Activated T-cell treated with anti-CD3 and anti-CD28 coated beads, Interleukin-2, amount 50 U/mL, for 24 hours (primary cell): Measurements from ENCODE around the gene ENDOU.
A peak's percentile ranks its signal among the peaks of the same experiment; 100 is the strongest.

Experiments
- DNase-seq: peaks from one replicate; pipeline ENCODE4 v3.0.0-alpha.2; 2020
- H3K27ac Mint-ChIP-seq: 2 replicates; pipeline ENCODE4 v1.8.0; 2020; ENCODE audit warnings: mild to moderate bottlenecking, mixed read lengths
- H3K27me3 Mint-ChIP-seq: 2 replicates; pipeline ENCODE4 v1.8.0; 2020; ENCODE audit warnings: mixed read lengths
- H3K36me3 Mint-ChIP-seq: 2 replicates; pipeline ENCODE4 v1.8.0; 2020; ENCODE audit warnings: low read depth, mixed read lengths
- H3K4me1 Mint-ChIP-seq: 2 replicates; pipeline ENCODE4 v1.8.0; 2020; ENCODE audit warnings: low read depth, mixed read lengths
- H3K4me3 Mint-ChIP-seq: 2 replicates; pipeline ENCODE4 v1.8.0; 2020; ENCODE audit warnings: mild to moderate bottlenecking, moderate library complexity, mixed read lengths
- H3K9me3 Mint-ChIP-seq: 2 replicates; pipeline ENCODE4 v1.8.0; 2020; ENCODE audit warnings: mixed read lengths

The ENDOU gene

GRCh38 chr12:47741340-47741703, 16.0 kb upstream of the ENDOU start:
- peaks cover 22% of the 10 kb centered on the region for H3K4me1 Mint-ChIP-seq
- peak overlapping the region; percentile 24 for H3K27ac Mint-ChIP-seq
- H3K27me3 Mint-ChIP-seq: no peaks in the 10 kb centered on the region
- DNase-seq: peak; percentile 60
- no peaks in the 10 kb centered on the region for H3K36me3 Mint-ChIP-seq
- H3K9me3 Mint-ChIP-seq: no peaks in the 10 kb centered on the region
- no peak overlapping the region for H3K4me3 Mint-ChIP-seq

- no peak for DNase-seq
- Mint-ChIP-seq H3K36me3 (no peaks in the 10 kb centered on the region), H3K27me3 (no peaks in the 10 kb centered on the region), H3K9me3 (no peaks in the 10 kb centered on the region), H3K27ac (no peak overlapping the region), H3K4me3 (no peak overlapping the region), H3K4me1 (peaks cover 22% of the 10 kb centered on the region)
Observed at GRCh38 chr12:47740606-47741339, 15.5 kb upstream of the ENDOU start.

DNA sequence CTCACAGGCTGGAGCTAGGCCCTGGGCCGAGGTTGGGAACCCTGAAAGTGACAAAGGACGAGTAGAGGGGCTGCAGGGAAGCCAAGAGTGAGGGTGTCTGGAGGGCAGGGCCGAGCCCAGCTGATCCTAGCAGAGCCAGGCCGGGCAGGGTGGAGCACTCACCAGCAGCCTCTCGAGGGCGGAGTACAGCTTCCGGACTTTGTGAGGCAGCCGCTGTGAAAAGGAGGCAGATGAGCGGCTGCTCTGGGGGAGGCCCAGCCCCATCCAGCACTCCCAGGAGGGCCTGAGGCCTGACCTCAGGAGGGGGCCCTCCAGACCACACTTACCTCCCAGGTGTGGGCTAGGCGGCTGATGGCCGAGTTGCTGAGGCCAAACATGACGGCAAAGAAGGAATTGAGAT, 14.7 kb upstream of the ENDOU start:
- no peaks in the 10 kb centered on the region for H3K27me3 Mint-ChIP-seq
- peaks cover 22% of the 10 kb centered on the region for H3K4me1 Mint-ChIP-seq
- H3K9me3 Mint-ChIP-seq: no peaks in the 10 kb centered on the region
- no peaks in the 10 kb centered on the region for H3K36me3 Mint-ChIP-seq
- H3K4me3 Mint-ChIP-seq: no peak overlapping the region
- no peak for DNase-seq
- H3K27ac Mint-ChIP-seq: no peak overlapping the region

DNA sequence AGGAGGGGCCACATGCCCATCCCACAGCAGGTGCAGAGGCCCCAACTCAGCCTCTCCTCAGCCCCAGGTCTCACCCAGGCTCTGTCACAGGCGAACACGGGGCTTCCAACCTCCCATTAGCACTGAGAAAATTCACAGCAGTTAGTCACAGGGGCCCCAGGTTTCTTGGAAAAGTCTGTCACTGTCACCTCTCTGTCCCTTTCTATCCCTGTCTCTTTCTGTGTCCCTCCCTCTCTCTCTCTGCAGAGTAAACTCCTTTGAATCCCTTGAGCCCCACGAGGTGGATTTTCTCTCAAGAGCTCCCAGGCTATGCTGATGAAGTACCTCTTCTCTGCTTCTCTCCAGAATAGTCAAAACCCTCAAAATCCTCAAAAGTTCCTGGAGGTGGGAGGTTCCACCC, 14.0 kb upstream of the ENDOU start:
- H3K4me1 Mint-ChIP-seq: peaks cover 22% of the 10 kb centered on the region
- H3K9me3 Mint-ChIP-seq: no peaks in the 10 kb centered on the region
- H3K36me3 Mint-ChIP-seq: no peaks in the 10 kb centered on the region
- no peaks in the 10 kb centered on the region for H3K27me3 Mint-ChIP-seq
- no peak overlapping the region for H3K27ac Mint-ChIP-seq
- H3K4me3 Mint-ChIP-seq: no peak overlapping the region
- no peak for DNase-seq

DNA sequence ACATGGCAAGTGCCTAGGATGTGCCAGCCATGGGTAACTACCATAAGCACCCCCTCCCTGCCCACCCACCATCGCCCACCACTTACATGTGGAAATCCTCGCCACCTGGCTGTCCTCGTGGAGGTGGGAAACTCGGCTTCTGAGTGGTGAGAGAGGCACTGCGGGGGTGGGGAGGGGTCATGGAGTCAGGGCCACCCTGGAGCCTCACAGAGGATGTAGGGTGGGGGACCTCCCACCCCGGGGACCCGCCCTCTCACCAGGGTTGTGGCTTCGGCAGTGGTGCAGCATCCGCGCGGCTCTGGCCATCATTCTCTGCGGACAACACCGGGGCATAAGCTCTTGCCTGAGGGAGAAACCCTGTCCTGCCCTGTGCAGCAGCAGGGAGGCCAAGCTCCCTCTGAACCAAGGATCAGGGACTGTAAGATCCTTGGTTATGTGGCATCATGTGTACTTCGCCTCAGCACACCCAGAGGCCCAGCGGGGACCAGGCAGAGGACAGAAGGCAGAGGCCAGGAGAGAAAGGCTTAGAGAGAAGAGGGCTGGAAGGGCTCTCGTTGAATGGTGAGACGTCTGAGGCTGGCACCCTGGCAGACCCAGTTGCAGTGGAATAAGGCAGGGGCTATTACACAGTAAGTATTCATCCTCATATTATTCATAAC, 12.8 kb upstream of the ENDOU start:
- no peaks in the 10 kb centered on the region for H3K9me3 Mint-ChIP-seq
- no peak overlapping the region for H3K27ac Mint-ChIP-seq

DNA sequence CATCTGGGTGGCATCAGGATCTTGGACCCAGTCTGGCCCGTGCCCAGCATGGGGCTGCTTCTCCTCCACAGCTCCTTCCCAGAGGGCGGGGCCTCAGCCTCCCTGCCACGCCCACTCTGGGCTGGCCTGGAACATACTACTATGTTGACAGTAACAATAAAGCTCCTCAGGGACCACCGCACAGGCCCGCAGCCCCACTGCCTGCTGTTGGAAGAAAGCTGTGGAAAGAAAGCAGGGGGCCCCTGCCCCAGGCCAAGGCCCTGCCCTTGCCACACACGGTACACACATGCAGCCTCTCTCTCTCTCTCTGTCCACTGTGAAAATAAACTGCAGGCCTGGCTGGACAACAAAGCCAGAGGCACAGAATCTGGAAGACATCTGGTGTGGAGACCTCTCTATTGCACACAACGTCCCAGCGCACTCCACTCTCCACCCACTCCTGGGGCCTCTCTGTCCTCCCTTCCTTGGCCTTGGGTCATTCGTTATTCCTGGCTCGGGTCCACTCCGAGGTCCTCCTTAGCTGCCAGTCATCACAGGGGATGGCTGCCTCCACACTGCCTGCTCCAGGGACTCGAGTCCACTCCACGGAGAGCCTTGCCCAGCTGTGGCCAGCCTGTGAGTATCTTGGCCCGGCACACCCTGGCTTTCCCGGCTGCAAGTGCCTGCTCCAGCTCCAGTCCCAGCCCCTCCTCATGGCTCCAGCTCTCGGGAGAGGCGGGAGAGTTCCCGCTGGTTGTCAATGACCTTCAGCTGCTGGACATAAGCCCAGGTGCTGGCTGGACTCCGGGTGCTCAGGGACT, 11.8 kb upstream of the ENDOU start:
- Mint-ChIP-seq H3K9me3 (no peaks in the 10 kb centered on the region), H3K27me3 (no peaks in the 10 kb centered on the region), H3K4me1 (peaks cover 19% of the 10 kb centered on the region), H3K36me3 (no peaks in the 10 kb centered on the region), H3K27ac (no peak overlapping the region), H3K4me3 (no peak overlapping the region)
- DNase-seq: no peak

More for the DNA sequence above, 12.8 kb upstream of the ENDOU start:
- H3K36me3 Mint-ChIP-seq: no peaks in the 10 kb centered on the region
- peaks cover 21% of the 10 kb centered on the region for H3K4me1 Mint-ChIP-seq
- no peak overlapping the region for H3K4me3 Mint-ChIP-seq
- DNase-seq: no peak
- H3K27me3 Mint-ChIP-seq: no peaks in the 10 kb centered on the region

DNA sequence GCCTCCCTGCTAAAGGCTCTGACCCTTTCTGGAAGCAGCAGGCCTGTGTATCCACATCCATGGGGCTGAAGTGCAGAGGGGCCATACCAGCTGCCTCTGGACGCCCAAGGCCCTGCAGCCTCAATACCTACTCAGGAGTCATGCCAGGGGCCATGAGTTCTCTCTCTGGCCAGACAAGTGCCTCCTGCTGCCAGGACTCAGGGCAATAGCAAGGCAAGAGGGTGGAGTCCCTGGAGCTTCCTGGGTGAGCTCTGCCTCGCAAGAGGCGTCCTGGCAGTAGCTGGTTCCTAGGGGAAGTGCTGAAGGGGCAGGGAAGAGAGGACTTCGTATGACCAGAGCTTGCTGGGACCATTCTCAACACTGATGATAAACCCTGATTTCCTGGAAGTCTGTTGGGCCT, 10.9 kb upstream of the ENDOU start:
- Mint-ChIP-seq H3K9me3 (no peaks in the 10 kb centered on the region), H3K36me3 (no peaks in the 10 kb centered on the region), H3K27ac (no peak overlapping the region), H3K27me3 (no peaks in the 10 kb centered on the region), H3K4me3 (no peak overlapping the region), H3K4me1 (peaks cover 14% of the 10 kb centered on the region)
- DNase-seq: no peak

- no peak for DNase-seq
- Mint-ChIP-seq H3K4me3 (no peak overlapping the region), H3K27me3 (no peaks in the 10 kb centered on the region), H3K36me3 (no peaks in the 10 kb centered on the region), H3K4me1 (peaks cover 9% of the 10 kb centered on the region), H3K27ac (no peak overlapping the region), H3K9me3 (no peaks in the 10 kb centered on the region)
Observed at GRCh38 chr12:47735649-47736048, 10.4 kb upstream of the ENDOU start.

DNA sequence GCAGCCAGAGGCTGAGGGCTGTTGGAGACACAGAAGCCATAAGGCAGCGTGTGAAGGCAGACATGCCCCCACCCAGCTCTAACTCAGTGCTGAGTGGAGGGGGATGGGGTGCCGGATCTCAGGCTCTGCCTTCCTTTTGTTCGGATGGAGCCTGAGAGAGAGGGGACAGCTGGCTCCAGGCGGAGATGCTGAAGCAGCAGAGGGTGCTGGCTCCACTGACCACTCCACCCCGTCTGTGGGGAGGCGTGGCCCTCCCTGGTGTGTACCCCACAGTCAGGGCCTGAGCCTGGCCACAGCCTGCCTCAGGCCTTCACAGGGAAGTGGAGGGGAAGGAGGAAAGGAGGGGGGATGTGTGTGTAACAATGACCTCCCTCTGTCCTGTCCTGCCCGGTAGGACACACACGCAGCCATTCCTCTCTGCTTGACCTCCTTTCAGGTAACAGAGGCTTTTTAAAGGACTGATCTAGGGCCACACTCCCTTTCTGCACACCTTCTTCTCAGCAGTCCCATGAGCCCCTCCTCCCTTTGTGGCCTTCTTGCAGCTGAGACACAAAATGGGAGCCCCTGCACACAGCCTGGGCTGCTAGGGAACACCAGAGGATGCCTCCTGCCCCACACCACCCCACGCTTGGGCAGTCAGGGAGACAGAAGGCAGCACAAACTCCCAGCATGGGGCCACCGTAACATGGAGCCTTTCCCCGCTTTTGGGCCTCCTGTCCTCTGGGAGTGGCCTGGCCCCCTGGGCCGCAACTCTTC, 9.6 kb upstream of the ENDOU start:
- Mint-ChIP-seq H3K4me1 (peaks cover 4% of the 10 kb centered on the region), H3K27ac (no peak overlapping the region), H3K4me3 (no peak overlapping the region), H3K27me3 (no peaks in the 10 kb centered on the region), H3K9me3 (no peaks in the 10 kb centered on the region), H3K36me3 (no peaks in the 10 kb centered on the region)
- DNase-seq: no peak

GRCh38 chr12:47733142-47733541, 7.9 kb upstream of the ENDOU start:
- Mint-ChIP-seq H3K4me3 (no peak overlapping the region), H3K9me3 (no peaks in the 10 kb centered on the region), H3K4me1 (no peaks in the 10 kb centered on the region), H3K27me3 (no peaks in the 10 kb centered on the region), H3K36me3 (no peaks in the 10 kb centered on the region), H3K27ac (no peak overlapping the region)
- DNase-seq: no peak

- no peaks in the 10 kb centered on the region for H3K27me3 Mint-ChIP-seq
- no peaks in the 10 kb centered on the region for H3K4me1 Mint-ChIP-seq
- H3K36me3 Mint-ChIP-seq: no peaks in the 10 kb centered on the region
- no peak overlapping the region for H3K4me3 Mint-ChIP-seq
- no peak overlapping the region for H3K27ac Mint-ChIP-seq
- no peaks in the 10 kb centered on the region for H3K9me3 Mint-ChIP-seq
- no peak for DNase-seq
Observed at GRCh38 chr12:47732504-47732903, 7.2 kb upstream of the ENDOU start.

DNA sequence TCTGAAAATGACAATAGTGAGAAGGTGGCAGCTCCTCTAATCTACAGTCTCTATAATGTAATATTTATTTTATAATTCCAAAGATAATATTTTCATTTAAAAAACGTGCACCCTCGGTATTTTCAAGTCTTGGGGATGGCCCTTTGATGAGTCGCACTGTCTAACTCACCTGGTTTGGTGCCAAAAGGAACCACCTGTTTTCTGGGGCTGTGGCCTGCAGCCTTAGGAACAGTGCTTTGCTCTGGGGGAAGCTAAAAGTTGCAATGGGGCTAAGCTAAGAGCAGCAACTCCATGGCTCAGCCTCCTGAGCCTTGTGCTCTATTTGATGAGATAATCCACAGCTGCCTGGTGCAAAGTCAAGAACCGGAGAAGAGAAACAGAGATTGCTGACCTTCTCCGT, 6.4 kb upstream of the ENDOU start:
- H3K27me3 Mint-ChIP-seq: no peaks in the 10 kb centered on the region
- no peak overlapping the region for H3K4me3 Mint-ChIP-seq
- no peaks in the 10 kb centered on the region for H3K9me3 Mint-ChIP-seq
- H3K36me3 Mint-ChIP-seq: no peaks in the 10 kb centered on the region
- DNase-seq: no peak
- H3K27ac Mint-ChIP-seq: no peak overlapping the region
- no peaks in the 10 kb centered on the region for H3K4me1 Mint-ChIP-seq

DNA sequence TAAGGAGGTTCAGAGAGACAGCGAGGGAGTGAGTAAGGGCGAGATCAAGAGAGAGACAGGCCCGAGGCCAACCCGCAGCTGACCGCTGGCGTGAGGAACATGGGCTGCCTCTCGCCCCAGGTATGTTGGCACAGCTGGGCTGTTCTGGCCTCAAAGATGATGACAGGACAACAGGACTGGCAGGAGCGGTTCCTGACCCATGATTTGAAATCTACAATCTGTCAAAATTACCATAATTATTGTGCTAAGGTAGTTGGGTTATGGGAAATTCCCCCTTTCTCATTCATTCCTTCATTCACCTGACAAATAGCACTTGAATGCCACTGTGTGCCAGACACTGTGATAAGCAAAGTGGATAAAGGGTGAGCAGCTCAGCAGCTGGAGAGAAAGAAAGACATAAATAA, 5.1 kb upstream of the ENDOU start:
- H3K36me3 Mint-ChIP-seq: no peaks in the 10 kb centered on the region
- H3K4me3 Mint-ChIP-seq: no peak overlapping the region
- H3K4me1 Mint-ChIP-seq: peaks cover 12% of the 10 kb centered on the region
- H3K9me3 Mint-ChIP-seq: no peaks in the 10 kb centered on the region
- DNase-seq: no peak
- H3K27me3 Mint-ChIP-seq: no peaks in the 10 kb centered on the region
- no peak overlapping the region for H3K27ac Mint-ChIP-seq

GRCh38 chr12:47729233-47729632, 3.9 kb upstream of the ENDOU start:
- Mint-ChIP-seq H3K27ac (no peak overlapping the region), H3K27me3 (no peaks in the 10 kb centered on the region), H3K4me3 (no peak overlapping the region), H3K9me3 (no peaks in the 10 kb centered on the region), H3K4me1 (peaks cover 12% of the 10 kb centered on the region), H3K36me3 (no peaks in the 10 kb centered on the region)
- no peak for DNase-seq
